Ammon's horn (tissue), 1 donor: Measurements from ENCODE around the gene ALAS1.

Experiments
- DNase-seq: peaks from one replicate; pipeline ENCODE4 v3.0.0-alpha.2; 2016; ENCODE audit warnings: low spot score

Gene ALAS1

DNA sequence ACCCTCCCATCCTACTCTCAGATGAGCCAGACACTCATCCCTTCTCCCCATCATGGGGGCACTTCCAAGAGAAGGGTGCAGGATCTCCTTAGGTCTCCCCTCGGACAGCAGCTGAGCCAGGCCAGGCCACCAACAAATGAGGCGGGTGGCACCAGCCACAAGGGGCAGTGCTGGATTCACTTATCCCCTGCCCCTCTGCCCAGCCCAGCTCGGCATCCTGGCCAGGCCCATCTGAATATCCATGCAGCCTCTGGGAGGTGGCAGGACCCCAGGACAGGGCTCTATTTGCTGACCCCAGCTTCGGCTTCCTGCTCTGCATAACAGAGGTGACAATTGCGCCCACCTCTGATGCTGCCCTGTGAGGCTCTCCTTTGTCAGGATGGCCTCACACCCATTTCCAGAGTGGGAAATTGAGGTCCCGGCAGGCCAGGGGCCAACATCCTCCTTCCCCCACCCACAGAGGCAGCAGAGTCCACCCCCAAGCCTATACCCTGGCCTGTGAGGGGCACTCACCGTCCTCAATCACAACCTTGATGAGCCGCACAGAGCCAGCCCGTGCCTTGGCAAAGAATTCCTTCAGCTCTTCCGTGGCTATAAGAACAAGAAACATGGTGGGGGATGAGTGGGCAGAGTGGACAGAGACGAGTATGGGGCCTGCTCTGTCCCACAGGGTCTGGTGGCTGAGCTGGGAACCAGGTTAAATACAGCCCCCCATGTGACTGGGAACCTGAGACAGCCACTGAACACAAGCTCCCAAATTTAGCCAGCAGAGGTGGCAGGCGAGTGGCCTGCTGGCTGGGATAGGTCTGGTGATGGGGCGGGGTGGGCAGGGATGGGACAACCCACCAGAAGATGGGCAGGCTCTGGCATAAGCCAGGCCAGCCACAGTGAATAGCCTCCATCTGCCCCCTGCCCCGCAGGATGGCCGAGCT is 36.8 kb downstream of the ALAS1 start:
- no peak for DNase-seq

DNA sequence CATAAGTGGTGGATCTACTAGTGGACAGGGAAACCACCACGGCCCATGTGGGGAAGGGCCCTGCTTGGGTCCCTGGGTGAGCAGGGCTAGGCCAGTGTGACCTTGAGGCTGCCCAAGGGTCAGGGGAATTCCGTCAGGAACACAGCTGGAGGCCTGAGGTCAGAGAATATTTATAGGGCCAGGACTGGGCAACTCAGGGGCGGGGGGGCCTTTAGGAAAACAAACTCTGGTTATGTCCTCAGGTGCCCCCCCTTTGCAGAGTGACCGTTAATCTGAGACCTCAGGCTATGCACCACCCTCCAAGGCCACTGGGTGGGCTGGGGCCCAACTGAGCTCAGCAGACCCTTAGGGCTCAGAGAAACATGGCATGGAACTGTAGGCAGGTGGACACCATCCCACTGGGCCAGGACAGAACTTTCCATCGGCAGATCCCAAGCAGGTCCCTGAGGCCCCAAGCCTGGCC is 38.5 kb downstream of the ALAS1 start:
- no peak for DNase-seq

DNA sequence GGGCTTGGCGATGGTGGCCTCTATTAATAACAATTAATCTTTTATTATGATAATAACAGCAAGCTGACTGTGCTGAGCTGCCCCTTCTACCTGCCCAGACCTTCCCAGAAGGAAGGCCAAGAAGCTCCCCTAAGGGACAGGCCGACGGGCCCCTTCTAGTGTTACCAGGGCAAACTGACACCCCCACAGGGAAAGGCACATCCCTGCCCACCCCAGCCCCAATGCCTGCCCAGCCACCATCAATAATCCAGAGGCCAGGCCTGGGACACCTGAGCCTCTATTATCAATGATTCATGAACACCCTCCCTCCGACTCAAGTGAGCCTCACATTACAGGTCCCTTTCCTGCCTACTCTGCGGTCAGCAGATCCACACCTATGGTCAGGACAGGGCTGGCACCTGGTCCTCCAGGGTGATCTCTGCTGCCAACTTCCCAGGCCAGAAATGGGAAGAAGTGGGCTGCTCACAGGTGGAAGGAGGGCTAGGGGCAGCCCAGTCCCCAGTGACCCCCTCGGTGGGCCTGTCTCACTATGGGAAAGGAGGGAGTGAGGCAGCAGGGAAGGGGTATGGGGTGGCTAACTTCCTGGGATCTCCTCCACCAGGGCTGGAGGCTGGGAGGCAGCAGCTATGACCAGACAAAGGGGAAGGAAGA is 39.2 kb downstream of the ALAS1 start:
- DNase-seq, result no peak

DNA sequence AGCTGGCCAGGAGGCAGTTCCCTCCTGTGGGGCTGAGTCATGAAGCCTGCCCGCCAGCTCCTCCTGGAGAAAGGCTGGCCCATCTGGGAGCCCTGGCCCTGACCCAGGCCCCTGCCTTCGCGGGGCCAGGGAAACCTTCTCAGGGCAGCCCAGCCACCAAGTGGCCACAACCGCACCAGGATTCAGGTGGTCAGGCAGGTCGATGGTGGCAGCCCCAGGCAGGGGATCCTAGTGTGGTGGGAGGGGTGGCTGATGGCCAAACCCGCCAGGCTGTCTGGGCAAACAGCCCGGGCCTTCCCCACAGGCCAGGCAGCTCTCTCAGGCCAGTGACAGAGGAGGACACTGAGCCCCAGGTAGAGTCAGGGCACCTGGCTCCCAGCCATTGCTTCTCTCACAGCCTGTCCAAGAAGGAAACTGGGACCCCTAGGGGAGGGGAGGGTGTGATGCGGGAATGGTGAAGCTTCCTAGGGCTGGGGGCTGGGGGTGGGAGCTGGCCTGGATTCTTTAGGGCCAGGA is 39.8 kb downstream of the ALAS1 start:
- peak; percentile 75 for DNase-seq

DNA sequence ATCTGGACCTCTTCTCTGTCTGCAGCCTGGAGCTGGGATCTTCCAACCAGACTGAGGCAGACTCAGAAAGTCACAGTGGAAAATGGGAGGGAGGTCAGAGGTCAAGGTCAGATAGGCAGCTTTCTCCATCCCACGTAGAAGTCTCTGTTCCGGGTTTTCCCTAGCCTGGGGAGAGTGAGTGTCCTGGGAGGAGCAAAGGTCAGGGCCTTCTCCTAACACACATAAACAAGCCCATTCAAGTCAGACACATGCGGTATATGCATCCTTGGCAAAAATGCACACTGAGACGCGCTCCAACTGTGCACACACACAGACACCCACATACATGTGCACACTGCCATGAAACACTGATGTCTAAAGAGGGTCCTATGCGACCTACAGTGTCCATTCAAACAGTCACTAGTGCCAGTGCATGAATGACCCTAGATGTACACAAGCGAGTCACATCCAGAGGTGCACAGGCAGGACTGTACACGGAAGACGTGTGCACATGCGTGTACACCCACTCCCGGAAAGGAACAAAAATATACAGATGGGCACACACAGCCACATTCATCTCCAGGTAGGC is 40.3 kb downstream of the ALAS1 start:
- DNase-seq, result no peak

DNA sequence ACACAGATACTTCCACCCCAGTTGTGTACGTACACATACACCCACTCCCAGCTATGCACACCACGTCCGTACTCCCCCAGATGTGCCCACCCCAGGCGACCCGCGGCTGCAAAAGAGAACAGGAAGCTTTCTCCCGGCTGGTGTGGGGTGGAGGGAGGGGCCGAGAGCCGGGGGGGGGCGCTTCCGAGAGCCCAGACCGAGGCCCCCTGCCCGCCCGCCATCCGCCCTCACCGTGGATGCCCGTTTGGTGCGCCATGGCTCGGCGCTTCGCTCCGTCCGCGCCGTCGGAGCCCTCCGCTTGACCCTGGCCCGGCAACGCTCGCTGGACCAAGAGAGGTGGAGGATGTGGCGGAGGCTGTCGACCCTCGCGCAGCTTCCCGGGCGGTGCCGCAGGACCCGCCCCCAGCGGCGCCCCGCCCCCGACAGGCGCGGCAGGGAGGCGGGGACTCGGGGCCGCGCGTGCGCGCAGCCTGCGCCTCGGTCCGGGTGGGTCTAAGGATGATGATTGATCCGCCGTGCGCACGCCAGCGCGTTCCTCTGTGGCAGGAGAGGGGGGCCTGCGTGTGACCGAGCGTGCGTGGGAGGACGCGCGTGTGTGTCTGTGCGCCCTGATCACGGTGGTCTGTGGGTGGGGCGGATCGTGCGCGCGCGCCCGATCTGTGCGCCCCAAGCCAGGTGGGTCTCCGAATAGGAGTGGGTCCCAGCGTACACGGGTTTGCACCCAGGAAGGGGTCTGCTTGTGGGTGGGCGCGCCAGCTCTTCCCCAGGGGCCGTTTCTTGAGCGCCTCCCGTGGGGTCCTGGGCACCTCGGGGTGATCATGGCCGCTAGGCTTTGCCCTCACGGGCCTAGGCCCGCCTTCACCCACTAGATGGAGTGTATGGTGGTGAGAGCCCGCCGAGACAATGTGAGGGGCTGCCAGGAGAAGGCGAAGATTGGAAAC is 41.1 kb downstream of the ALAS1 start, which contains the start of gene TWF2:
Gene TWF2, minus strand, starts transcription at position 398 of the 941 bp plus-strand sequence. Its CDS starts 142 bp downstream, at position 256.
- DNase-seq, result peak; percentile 91

DNA sequence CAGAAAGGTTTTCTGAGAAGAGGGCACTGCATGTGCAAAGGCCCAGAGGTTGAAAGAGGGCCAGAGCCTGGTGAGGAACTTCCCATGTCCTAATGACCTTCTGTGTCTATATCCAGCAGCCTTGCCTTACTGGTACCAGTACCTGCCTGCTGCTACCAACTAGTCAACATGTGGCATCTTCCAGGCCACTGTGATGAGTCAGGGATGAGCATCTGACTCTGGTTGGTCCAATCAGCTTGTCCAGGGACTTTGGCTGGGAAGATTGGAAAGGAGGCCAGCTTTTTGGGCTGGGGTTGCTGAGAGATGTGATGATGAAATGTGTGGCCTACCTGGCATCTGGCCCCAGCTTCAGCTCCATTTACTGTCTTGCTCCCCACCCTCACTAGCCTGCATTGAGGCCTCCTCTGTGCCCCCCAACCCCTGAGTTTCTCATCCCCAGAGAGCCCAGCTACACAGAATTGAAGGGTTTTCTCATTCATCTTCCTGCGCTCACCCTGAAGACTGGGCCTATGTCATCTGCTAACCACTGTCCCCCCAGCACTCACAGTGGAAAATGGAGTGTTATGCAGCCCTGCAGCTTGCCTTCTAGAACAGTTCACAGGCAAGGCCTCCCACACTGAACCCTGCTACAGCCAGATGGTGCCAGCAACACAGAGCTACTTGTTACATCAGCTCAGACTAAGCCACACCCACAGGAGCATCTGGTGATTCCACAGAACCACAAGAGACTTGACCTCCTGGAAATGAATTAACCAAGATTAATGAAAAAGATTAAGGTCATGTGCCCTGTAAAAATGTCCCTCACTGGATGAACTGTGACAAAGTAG is 42.3 kb downstream of the ALAS1 start:
- peak; percentile 54 for DNase-seq

DNA sequence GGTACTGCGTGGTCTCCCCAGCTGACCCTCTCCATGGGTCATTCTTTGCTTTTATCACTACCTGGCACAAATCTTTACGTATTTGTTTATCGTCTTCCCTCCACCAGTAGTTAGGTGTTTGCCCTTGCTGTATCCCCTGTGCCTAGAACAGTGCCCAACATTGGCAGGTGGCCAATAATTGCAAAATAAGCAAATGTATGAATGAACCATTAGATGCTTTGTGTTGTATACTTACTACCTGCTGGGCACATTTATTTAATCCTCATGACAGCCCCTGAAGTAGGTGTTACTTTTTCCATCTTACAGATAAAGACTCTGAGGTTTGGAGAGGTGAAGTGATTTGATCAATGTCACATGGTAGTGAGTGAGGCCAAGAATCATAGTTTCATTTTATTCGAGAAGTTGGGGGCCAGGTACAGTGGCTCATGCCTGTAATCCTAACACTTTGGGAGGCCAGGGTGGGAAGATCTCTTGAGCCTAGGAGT is 43.0 kb downstream of the ALAS1 start:
- no peak for DNase-seq

DNA sequence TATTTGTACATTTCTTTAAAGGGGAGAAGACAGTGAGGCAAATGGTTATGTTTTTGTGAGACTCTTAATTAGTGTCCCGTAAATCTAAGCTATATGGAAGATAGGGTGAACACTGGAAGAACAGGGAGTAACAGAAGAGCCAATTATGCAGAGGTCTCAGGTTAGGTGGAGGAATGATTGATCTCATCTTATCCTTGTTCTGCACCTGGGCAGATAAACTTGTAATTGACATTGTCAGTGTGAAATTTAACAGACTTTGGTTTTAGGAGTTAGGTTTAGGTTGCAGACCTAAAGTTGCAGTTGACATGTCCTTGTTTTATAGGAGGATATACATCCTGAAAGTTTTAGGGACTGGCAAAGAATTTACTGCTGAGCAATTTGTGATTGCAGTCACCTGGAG is 44.1 kb downstream of the ALAS1 start:
- no peak for DNase-seq

DNA sequence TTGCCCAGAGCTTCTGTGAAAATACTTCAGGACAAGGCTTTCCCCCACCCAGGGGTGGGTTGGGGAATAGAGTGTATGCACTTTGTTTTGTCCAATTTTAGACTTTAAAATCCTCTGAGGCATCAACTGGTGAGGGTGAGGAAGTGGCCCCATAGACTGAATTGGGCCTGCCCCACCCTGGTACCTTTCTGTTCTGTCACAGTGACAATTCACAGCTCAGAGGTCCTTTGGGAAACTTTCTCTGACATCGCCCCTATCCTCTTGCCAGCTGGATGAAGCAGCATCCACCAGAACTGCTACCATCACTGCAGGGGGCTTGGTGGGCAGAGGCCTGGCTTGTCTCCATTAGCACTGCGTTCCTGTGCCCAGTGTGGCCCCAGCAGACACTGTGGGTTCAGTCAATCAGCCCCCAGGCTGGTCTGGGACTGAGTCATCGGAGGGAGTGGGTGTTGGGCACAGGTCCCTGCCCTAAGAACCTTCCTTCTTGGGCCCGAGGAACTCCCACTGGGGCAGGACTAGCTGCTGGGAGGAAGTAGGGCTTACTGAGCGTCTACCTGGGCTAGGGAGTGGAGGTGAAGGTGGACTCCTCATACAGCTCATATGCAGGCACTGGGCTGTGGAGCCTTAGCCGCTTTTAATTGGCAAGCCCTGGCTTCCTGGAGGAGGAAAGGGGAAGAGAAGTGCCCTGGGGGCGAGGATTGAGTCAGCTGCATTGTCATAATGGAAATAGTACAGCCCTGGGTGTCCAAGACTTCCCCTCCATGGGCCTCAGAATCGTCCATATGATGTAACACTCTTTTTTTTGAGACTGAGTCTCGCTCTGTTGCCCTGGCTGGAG is 46.0 kb downstream of the ALAS1 start:
- peak; percentile 66 for DNase-seq

DNA sequence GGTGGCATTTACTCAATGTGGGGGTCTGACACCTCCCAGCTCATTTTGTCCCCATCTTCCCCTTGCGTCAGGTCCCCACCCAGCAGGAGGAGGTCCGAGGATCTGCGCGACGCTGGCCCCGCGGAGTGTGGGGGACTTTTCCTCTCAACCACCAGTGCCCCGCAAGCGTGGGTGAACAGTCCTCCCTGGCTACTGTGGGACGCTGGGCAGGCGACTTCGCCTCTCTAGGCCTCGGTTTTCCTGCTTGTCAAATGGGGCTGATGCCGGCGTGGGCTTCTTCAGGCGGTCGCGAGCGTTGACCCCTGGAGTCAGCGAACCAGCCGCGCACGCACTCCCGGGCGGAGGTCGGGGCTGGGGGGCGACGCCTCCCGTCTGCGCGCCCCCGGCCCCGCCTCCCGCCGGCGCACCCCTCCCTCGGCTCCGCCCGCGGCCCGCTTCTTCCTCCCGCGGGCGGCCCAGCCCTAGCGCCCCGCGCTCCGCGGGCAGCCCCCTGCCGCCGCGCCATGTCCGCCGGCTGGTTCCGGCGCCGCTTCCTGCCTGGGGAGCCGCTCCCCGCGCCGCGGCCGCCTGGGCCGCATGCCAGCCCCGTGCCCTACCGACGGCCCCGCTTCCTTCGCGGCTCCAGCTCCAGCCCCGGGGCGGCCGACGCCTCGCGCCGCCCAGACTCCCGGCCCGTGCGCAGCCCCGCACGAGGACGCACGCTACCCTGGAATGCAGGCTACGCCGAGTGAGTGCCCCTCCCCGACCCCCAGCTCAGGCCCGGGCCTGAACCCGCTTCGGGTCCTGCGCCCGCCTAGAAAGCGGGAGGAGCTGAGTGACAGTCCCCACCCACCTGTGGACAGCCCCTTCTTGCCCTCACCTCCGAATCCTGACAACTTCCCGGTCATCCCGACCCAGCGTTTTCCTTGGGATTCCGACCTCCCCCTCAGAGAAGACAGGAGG is 47.6 kb downstream of the ALAS1 start, which contains the start of gene PPM1M:
Gene PPM1M, plus strand, starts transcription at position 438 of the 942 bp plus-strand sequence. Its CDS starts 66 bp downstream, at position 504.
- DNase-seq, result no peak

DNA sequence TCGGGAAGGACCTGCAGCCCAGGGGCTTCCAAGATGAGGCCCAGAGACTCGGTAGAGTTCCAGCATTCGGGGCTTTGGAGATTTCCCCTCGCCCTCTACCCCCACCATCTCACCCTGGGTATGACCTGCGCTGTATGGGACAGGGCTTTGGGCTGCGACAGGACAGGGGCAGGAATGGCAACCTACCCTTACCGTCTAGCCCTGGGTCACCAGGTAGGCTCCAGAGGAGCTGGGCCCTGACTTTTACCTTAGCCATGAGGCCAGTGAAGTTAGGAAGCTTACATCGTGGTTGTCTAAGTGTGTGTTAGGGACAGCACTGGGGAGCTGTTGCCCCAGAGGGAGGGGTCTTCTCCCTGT is 48.3 kb downstream of the ALAS1 start:
- DNase-seq, result no peak

DNA sequence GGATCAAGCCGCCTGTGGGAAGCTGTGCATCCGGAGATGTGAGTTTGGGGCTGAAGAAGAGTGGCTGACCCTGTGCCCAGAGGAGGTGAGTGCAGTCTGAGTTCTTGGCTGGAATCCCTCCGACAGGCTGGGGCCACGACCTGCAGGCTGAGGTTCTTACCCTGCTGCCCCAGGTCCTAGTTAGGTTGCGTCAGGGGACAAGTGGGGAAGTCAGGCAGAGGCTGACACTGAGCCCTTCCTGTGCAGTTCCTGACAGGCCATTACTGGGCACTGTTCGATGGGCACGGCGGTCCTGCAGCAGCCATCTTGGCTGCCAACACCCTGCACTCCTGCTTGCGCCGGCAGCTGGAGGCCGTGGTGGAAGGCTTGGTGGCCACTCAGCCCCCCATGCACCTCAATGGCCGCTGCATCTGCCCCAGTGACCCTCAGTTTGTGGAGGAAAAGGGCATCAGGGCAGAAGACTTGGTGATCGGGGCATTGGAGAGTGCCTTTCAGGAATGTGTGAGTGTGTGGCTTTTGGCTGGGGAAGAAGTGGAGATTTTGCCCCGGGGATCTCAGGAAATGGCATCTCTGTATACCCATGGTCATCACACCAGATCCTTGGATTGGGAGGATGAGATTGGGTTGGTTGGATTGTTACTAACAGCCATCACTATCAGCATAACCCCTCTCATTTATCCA is 48.9 kb downstream of the ALAS1 start:
- DNase-seq, result no peak

DNA sequence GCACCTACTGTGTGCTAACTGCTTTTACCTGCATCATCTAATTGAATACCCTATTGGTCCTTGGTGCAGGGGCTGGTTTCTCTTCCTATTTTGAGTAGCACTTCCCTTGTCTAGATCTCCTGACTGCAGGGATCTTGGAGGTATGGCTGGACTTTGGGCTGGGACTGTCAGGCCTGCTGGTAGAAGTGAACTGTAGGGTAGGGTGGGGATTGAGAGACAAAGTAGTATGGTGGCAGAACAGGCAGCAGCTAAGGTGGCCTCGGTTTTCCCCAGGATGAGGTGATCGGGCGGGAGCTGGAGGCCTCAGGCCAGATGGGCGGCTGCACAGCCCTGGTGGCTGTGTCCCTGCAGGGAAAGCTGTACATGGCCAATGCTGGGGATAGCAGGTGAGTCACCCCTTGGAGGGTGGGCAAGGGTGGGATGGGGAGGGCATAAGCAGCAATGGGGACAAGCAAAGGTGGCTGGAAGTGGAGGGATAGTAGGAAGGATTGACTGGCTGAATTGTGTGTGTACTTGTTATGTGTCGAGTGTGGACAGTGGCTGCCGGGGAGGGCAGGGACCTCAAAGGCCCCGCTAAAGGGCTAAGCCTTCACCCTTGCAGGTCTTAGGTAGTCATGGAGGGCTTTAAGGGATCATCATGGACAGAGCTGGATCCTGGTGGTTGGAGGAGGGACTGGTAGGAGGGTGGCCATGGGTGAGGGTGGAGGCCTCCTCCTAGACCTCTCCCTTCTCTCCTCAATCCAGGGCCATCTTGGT is 49.6 kb downstream of the ALAS1 start:
- DNase-seq, result no peak

DNA sequence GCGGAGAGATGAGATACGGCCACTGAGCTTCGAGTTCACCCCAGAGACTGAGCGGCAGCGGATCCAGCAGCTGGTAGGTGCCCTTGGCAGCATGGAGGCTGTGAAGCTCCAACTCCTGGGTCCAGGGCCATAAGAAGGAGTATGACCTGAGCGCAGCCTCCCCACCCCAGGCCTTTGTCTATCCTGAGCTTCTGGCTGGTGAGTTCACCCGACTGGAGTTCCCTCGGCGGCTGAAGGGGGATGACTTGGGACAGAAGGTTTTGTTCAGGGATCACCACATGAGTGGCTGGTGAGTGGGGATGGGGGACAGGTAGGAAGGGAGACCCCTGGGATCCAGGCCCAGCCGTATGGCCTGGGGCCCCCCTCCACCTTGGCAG is 50.2 kb downstream of the ALAS1 start:
- no peak for DNase-seq

DNA sequence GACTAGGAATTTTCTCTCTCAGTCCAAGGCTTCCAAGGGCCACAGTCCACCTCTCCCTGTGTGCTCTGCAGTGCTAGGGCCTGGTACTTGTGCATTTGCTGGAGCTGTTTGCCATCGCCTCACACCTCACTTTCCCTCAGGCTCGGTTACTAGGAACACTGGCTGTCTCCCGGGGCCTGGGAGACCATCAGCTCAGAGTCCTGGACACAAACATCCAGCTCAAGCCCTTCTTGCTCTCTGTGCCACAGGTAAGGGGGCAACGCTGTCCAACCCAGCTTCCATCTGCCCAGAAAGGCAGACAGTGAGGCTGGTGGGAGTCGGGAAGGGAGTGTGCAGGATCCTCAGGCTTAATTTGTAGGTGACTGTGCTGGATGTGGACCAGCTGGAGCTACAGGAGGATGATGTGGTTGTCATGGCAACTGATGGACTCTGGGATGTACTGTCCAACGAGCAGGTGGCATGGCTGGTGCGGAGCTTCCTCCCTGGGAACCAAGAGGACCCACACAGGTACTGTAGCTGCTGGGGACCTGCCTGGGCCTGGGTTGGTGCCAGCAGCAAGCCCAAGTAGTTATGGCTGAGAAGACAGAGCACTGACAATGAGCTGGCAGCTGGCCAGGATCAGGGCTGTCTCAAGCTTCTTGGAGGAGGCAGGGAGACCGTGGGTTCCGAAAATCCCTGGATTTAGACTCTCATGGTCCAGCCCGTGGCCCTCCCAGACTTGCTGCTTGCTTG is 51.0 kb downstream of the ALAS1 start:
- DNase-seq, result peak; percentile 50
